ENCODE results near the gene UGP2.

DNA sequence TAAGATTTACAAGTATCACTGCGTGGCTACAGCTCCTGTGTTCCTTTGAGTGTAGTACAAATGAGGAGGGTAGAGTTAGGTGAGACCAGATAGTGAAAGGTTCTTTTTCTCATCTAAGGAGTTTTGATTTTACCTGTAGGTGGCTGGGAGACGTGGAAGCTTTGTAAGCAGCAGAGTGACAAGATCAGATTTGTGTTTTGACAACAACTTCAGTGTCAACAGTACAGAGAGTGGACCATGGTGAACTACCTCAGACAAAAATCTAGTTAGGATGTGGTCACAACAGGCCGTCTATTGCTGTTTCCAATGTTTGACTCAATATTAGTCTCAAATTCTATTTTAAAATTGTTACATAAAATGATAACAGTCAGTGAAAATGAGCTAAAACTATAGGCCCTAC lies 20.3 kb upstream of the UGP2 start:
- TF ChIP-seq CTCF (conservative IDR thresholded peaks at IDR 0.05; ENCODE audit: low read depth, low read length) = no peak
- no peak for TF ChIP-seq EZH2 (IDR thresholded peaks at IDR 0.05; ENCODE audit: low read length, unreplicated experiment)

Measured in PC-3 (cell line).